GM19395 (cell line): ENCODE results near the gene GJA4.
"Not testable (repeated sequence)": the region's sequence is repeated elsewhere in the genome, so short reads cannot be mapped to it uniquely, and the experiment has no call there.

Experiments
- ATAC-seq: cut with Tn5 transposase; IDR thresholded peaks from one replicate; pipeline ENCODE4 v1.9.1; 2021; ENCODE audit warnings: mild to moderate bottlenecking, moderate library complexity; ENCODE audit not compliant: unreplicated experiment

Gene GJA4

GRCh38 chr1:34787461-34788420, 5.1 kb upstream of the GJA4 start:
- ATAC-seq = no peak

- no peak for ATAC-seq
Measured at GRCh38 chr1:34790985-34791384, 1.8 kb upstream of the GJA4 start.

DNA sequence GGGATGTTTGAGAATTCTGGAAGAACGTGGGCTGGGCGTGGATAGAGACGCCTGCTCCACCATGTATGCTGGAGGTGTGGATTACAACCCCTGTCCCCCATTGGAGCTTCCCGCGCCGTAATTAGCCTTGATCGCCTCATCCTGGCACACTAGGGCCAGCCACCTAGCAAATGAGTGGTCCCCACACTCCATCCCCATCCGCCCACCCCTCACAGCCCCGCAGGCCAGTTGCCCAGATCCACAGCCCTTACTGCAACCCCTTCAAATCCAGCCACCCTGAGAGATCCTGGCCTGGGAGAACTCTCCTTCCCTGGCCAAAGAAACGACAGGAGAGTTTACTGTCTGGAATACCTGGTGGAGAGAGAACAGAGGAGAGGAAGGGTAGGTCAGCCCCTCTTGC, 375 bp upstream of the GJA4 start:
- ATAC-seq = no peak

DNA sequence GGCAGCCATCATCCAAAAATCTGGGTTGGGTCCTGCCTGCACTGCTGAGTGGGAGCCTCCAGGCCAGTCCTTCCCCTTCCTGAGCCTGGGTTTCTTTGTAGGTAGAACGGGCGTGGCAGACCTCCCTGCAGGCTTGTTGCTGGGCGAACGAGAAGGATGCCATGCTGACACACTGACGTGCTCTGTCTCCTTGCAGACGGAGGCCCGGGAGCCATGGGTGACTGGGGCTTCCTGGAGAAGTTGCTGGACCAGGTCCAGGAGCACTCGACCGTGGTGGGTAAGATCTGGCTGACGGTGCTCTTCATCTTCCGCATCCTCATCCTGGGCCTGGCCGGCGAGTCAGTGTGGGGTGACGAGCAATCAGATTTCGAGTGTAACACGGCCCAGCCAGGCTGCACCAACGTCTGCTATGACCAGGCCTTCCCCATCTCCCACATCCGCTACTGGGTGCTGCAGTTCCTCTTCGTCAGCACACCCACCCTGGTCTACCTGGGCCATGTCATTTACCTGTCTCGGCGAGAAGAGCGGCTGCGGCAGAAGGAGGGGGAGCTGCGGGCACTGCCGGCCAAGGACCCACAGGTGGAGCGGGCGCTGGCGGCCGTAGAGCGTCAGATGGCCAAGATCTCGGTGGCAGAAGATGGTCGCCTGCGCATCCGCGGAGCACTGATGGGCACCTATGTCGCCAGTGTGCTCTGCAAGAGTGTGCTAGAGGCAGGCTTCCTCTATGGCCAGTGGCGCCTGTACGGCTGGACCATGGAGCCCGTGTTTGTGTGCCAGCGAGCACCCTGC, 1.4 kb downstream of the GJA4 start:
- ATAC-seq = no peak

DNA sequence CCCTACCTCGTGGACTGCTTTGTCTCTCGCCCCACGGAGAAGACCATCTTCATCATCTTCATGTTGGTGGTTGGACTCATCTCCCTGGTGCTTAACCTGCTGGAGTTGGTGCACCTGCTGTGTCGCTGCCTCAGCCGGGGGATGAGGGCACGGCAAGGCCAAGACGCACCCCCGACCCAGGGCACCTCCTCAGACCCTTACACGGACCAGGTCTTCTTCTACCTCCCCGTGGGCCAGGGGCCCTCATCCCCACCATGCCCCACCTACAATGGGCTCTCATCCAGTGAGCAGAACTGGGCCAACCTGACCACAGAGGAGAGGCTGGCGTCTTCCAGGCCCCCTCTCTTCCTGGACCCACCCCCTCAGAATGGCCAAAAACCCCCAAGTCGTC, 2.0 kb downstream of the GJA4 start:
- ATAC-seq = no peak

DNA sequence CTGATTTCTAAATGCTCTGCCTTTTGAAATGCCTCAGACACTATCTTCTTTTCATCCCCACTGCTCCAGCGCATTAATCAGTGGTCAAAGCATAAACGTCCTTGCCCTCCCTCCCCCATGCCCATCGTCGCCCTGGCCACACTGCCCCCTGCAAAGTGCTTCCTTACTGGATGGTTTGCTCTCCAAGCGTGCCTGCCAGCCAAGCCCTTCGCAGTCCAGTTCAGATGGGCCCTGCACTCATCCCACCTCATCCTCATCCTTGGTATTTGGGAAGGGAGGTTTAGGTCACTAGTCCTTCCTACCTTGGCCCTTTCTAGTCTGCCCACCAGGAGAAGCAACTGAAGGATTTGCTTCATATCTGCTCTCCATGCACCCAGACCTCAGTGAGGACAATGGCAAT, 3.1 kb downstream of the GJA4 start:
- no peak for ATAC-seq

GRCh38 chr1:34796990-34797389, 4.2 kb downstream of the GJA4 start:
- peak; percentile 90 for ATAC-seq

GRCh38 chr1:34800214-34800613, 7.4 kb downstream of the GJA4 start:
- no peak for ATAC-seq

DNA sequence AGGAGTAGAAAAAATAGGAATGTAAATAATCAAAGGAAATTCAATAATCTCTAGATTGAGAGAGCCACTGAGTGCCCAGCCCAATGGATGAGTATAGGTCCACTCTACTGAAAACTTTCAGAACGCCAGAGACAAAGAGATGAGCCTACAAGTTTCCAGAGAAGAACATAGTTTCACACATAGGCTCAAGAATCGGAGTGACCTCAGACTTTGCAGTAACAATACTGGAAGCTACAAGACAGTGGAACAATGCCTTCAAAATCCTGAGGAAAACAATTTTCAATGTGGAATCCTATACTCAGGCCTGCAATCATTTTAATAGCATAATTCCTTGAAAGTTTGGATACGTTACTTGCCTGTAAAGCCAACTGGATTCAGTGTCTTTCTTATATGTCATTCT, 11.0 kb downstream of the GJA4 start:
- ATAC-seq = no peak

- no peak for ATAC-seq
Measured at GRCh38 chr1:34806396-34806795, 13.6 kb downstream of the GJA4 start.

DNA sequence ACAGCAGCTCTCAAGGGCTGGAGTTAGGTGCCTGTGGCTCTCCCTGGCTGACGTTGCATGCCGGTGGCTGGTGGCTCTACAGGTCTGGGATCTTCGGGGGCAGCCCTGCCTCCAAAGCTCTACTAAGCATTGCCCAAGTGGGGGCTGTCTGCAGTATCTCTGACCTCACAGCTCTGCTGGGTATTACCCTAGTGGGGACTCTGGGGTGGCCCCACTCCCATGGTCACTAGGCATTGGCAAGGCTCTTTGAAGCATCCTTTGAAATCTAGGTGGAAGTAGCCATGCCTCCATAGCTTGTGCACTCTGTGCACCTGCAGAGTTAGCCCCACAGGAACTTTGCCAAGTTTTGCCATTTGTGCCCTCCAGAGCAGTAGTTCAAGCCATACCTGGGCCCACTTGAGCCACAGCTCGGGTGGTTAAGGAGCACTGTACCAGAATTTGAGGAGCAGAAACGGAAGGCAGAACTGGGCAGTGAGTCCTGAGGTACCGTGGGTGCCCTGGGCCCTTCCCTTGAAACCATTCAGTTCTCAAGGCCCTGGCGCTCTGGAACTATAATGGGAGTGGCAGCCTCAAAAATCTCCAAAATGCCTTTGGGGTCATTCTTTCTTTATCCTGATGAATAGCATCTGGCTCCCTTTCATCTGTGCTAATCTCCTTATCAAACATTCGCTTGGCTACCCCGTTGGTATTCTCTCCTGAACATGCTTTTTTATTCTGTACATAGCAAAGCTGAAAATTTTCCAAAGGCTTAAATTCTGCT, 15.4 kb downstream of the GJA4 start:
- no peak for ATAC-seq

- not testable (repeated sequence) for ATAC-seq
Measured at GRCh38 chr1:34810781-34811180, 18.0 kb downstream of the GJA4 start.

GRCh38 chr1:34816332-34816731, 23.5 kb downstream of the GJA4 start:
- no peak for ATAC-seq

GRCh38 chr1:34816778-34817177, 24.0 kb downstream of the GJA4 start:
- ATAC-seq = no peak

DNA sequence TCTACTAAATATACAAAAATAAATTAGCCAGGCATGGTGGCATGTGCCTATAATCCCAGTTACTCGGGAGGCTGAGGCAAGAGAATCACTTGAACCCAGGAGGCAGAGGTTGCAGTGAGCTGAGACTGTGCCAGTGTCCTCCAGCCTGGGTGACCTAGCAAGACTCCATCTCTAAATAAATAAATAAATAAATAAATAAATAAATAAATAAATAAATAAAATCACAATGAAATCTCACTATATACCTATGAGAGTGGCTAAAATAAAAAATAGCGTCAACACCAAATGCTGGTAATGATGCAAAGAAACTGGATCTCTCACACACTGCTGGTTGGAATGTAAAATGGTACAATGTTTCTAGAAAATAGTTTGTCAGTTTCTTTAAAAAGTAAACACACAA, 26.1 kb downstream of the GJA4 start:
- not testable (repeated sequence) for ATAC-seq

- ATAC-seq = no peak
Measured at GRCh38 chr1:34822202-34822601, 29.4 kb downstream of the GJA4 start.

GRCh38 chr1:34824817-34825454, 32.1 kb downstream of the GJA4 start:
- no peak for ATAC-seq

DNA sequence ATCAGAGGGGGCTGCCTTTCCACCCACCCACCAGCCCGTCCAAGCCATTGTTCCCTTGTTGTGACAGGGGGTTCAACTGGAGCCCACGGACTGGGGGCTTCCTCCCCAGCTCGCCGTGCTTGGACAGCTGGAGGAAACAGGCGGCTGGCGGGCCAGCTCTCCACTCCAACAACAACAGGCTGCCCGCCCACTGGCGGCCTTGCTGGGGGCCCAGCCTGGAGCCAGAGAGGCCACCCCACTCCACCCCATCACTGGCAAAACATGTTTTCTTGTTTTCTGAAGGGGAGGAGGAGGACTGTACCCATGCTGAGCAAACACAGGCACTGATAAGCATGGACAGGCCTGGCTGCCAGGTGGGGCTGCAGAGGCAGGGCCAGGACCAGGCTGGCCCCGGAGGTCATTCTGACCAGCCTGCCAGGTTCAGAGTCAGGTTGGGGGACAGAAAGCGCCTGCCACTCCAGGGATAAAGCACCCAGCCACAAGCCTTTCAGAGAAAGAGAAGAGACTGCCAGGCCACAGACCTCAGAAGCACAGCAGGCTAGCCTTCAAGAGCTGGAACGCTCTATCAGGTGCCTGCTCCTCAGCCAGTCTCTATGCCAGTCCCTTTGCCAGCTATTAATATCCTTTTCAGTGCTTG, 32.8 kb downstream of the GJA4 start:
- ATAC-seq = no peak

- ATAC-seq = no peak
Measured at GRCh38 chr1:34827341-34827941, 34.6 kb downstream of the GJA4 start.

DNA sequence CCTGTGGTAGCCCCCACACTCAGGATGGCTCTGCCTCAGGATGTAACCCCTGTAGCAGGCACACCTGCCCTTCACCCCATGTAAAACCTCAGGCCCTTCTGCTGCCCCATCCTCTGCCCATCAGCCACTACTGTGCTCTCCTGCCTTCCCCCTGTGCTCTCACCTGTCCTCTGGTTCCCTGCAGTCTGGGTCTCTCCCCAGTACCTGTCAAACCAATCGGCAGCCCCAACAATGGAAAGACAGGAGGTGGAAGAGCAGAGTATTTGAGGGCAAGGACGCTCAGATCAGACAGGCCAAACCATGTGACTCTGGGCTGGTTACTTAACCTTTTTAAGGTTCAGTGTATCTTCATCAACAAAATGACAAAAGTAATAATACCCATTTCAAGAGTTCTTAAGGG, 35.8 kb downstream of the GJA4 start:
- no peak for ATAC-seq
